Left lung (tissue), 14 donors: ENCODE data around the gene TUNAR. TPM values are rescaled to one million over a fixed set of nuclear protein-coding genes. Genes with fewer than 3 reads are reported as not detected.

Experiments
- ATAC-seq: fragments of 200-7000 bp; cut with Tn5 transposase; one replicate; pipeline ENCODE4 v1.9.1; 2020; ENCODE audit warnings: moderate library complexity
- DNase-seq, 4 donors: peaks; one replicate each; pipeline ENCODE4 v3.0.0-alpha.2; 2013 to 2020
- H3K27ac ChIP-seq, 2 donors: fragments of 200-600 bp; sonication (generic) in 1 of 2; one replicate each; pipeline versions ENCODE4 v1.5.0 to v1.8.0; 2020 to 2021
- H3K27me3 ChIP-seq, 2 donors: fragments of 200-600 bp; sonication (generic) in 1 of 2; one replicate each; pipeline versions ENCODE4 v1.5.0 to v1.8.0; 2020 to 2021
- H3K36me3 ChIP-seq, 2 donors: fragments of 200-600 bp; sonication (generic) in 1 of 2; one replicate each; pipeline versions ENCODE4 v1.5.0 to v1.8.0; 2020 to 2021
- H3K4me1 ChIP-seq, 2 donors: fragments of 200-600 bp; one replicate each; pipeline ENCODE4 v1.8.0; 2021
- H3K4me3 ChIP-seq, 2 donors: fragments of 200-600 bp; sonication (generic) in 1 of 2; one replicate each; pipeline versions ENCODE4 v1.5.0 to v1.8.0; 2020 to 2021; ENCODE audit warnings: mild to moderate bottlenecking in 1 of 2
- H3K9me3 ChIP-seq, 2 donors: fragments of 200-600 bp; sonication (generic) in 1 of 2; one replicate each; pipeline versions ENCODE4 v1.5.0 to v1.8.0; 2020 to 2021
- intact Hi-C, 2 donors: fragments of 100-400 bp; cut with DNase I; formaldehyde crosslinking; loops; one replicate each; pipeline versions ENCODE4 v1.11.2 to v1.14.2; 2022
- long read RNA-seq, 12 donors: library from polyadenylated mRNA in 2 of 12; unstranded in 2 of 12; transcript quantifications; one replicate each; pipeline ENCODE4 v2.0.0 and lab custom pipeline, GENCODE V29; 2019 to 2026
- polyA plus RNA-seq, 6 donors: library from polyadenylated mRNA; unstranded; fragments of 120-200 nt; gene quantifications; one replicate each; pipeline ENCODE4 v1.2.1, GENCODE V29; 2013; ENCODE audit not compliant: insufficient read length in 6 of 6
- total RNA-seq, 2 donors: library from RNA; stranded (reverse); fragmentation: NEBNext Ultra II Directional; extraction: Animal tissue kit (Norgen Biotek cat#: 25700); gene quantifications; one replicate each; pipeline ENCODE4 v1.2.1, GENCODE V29; 2021
- TF ChIP-seq, protein P1 (sequence below), 2 donors: fragments of 200-600 bp; sonication (generic) in 1 of 2; IDR thresholded peaks; one replicate each; pipeline versions ENCODE4 v1.5.0 to v1.8.0; 2021; ENCODE audit warnings: antibody characterized with exemption in 2 of 2
- donor health status: DM: no; HTN: yes; CAD: no.
- donor health status: DM: no; HTN: no; CAD: no.

The TUNAR gene
- total RNA-seq (not detected), polyA plus RNA-seq (under 1 TPM in 4 of 6 donors, not detected in 2; 0.12 to 0.30 (median 0.19) TPM)
- long read RNA-seq, donor 1, result 0 reads
- long read RNA-seq, donor 2, result 0 reads
- long read RNA-seq, donor 3, result 0 reads
- long read RNA-seq, donor 4, result 0 reads
- long read RNA-seq, donor 5, result 0 reads
- long read RNA-seq, donor 6, result 0 reads
- long read RNA-seq, donor 7, result 0 reads
- long read RNA-seq, donor 8, result 0 reads
- long read RNA-seq, donor 9, result 0 reads
- long read RNA-seq, donor 10, result 0 reads
- long read RNA-seq, donor 11, result 0 reads
- long read RNA-seq, donor 12, result 0 reads

GRCh38 chr14:95876761-95877538 is at the start of gene TUNAR:
TUNAR (plus strand) TSS chr14:95876832.
- intact Hi-C loops, result no loop called here
- H3K4me3 ChIP-seq, result no peak within 1 kb of the TSS
- TF ChIP-seq, protein P1, sequence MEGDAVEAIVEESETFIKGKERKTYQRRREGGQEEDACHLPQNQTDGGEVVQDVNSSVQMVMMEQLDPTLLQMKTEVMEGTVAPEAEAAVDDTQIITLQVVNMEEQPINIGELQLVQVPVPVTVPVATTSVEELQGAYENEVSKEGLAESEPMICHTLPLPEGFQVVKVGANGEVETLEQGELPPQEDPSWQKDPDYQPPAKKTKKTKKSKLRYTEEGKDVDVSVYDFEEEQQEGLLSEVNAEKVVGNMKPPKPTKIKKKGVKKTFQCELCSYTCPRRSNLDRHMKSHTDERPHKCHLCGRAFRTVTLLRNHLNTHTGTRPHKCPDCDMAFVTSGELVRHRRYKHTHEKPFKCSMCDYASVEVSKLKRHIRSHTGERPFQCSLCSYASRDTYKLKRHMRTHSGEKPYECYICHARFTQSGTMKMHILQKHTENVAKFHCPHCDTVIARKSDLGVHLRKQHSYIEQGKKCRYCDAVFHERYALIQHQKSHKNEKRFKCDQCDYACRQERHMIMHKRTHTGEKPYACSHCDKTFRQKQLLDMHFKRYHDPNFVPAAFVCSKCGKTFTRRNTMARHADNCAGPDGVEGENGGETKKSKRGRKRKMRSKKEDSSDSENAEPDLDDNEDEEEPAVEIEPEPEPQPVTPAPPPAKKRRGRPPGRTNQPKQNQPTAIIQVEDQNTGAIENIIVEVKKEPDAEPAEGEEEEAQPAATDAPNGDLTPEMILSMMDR (IDR thresholded peaks at IDR 0.05), result no peak
- no peak within 1 kb of the TSS for H3K27ac ChIP-seq
- H3K36me3 ChIP-seq, result no peaks in the 10 kb centered on the region
- peaks cover 0 to 10% of the 10 kb centered on the region in 2 donors for H3K4me1 ChIP-seq
- peak in 1 of 4 donors; percentile 70 for DNase-seq
- peaks cover 27 to 80% of the 10 kb centered on the region in 2 donors for H3K27me3 ChIP-seq
- no peaks in the 10 kb centered on the region for H3K9me3 ChIP-seq
- ATAC-seq, result no peak

DNA sequence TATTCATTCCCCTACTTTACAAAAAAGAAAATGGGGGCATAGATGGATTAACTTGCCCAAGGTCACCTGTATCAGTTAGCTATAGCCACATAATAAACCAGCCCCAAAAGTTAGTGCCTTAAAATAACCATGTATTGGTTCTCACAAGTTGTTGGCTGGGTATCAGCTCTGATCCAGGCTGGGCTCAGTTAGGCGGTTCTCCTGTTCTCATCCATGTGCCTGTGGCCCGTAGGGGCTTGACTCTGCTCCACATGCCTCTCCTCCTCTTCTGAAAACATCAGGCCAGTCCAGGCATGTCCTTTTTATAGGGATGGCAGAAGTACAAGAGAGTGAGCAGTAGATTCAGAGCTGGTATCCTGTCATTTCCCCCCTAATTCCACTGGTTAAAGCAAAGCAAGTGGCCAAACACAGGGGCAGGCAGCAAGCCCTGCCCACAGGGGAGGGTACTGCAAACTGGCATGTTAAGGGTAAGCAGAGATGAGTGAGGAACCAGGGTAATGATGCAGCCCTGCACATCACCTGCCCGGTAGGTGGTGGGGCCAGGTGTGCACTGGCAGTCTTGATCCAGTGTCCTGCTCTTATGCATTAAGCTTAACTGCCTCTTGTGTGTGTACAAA is 47.9 kb upstream of the TUNAR start:
- H3K27ac ChIP-seq, result no peak overlapping the region
- H3K4me1 ChIP-seq, result no peaks in the 10 kb centered on the region
- intact Hi-C loops, result no loop called here
- TF ChIP-seq, protein P1 (IDR thresholded peaks at IDR 0.05), result no peak
- no peak for DNase-seq
- peaks cover 0 to 25% of the 10 kb centered on the region in 2 donors for H3K27me3 ChIP-seq
- H3K9me3 ChIP-seq, result no peaks in the 10 kb centered on the region
- no peaks in the 10 kb centered on the region for H3K36me3 ChIP-seq
- no peak for ATAC-seq
- H3K4me3 ChIP-seq, result no peak overlapping the region

DNA sequence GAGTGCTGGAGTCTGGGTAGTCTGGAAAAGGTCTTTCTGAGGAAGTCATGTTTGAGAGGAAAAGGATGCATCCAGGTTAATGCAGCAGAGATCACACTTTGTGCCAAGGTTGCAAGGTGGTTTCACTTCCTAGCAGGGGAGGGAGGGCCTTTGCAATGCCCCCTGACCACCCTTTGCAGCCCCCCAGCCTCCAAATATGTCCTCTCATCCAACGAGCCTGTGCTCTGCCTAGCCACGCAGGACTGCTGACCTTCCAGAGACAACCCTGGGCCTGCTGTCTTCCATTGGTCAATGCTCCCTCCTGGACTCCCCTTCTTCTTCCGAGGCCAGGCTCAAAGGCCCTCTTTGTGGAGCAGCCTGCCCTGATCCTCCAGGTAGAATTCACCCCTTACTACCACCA is 47.3 kb upstream of the TUNAR start:
- Histone ChIP-seq H3K9me3 (no peaks in the 10 kb centered on the region), H3K27ac (no peak overlapping the region), H3K4me1 (no peaks in the 10 kb centered on the region), H3K27me3 (peaks cover 0 to 25% of the 10 kb centered on the region in 2 donors), H3K4me3 (no peak overlapping the region), H3K36me3 (no peaks in the 10 kb centered on the region)
- no peak for DNase-seq
- intact Hi-C loops, result no loop called here
- TF ChIP-seq, protein P1 (IDR thresholded peaks at IDR 0.05), result no peak
- no peak for ATAC-seq

- ATAC-seq (no peak), DNase-seq (no peak)
- intact Hi-C loops, result no loop called here
- H3K27ac ChIP-seq, result no peak overlapping the region
- H3K27me3 ChIP-seq, result peaks cover 0 to 25% of the 10 kb centered on the region in 2 donors
- H3K9me3 ChIP-seq, result no peaks in the 10 kb centered on the region
- no peaks in the 10 kb centered on the region for H3K36me3 ChIP-seq
- H3K4me1 ChIP-seq, result no peaks in the 10 kb centered on the region
- H3K4me3 ChIP-seq, result no peak overlapping the region
- TF ChIP-seq, protein P1 (IDR thresholded peaks at IDR 0.05), result no peak
Measured at GRCh38 chr14:95830386-95830785, 46.2 kb upstream of the TUNAR start.

DNA sequence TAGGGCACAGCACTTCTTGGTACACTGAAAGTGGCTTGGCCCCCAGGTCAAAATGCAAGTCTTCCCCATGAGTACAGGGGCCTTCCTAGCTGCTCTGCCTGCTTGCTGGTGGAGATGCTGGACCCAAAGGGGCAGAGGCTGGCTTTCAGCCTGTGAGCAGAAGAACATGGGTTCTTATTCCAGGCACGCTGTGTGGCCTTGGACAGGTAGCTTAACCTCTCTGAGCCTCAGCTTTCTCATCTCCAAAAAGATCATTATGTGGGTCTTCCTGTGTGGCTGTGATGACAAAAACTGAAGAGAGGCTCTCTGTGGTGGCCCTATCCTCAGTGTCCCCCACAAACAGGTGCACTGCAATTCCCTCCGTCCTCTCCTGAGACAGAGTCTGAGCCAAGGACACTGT is 45.6 kb upstream of the TUNAR start:
- Histone ChIP-seq H3K4me3 (no peak overlapping the region), H3K27me3 (peaks cover 0 to 25% of the 10 kb centered on the region in 2 donors), H3K9me3 (no peaks in the 10 kb centered on the region), H3K4me1 (no peaks in the 10 kb centered on the region), H3K36me3 (no peaks in the 10 kb centered on the region), H3K27ac (no peak overlapping the region)
- DNase-seq, result no peak
- TF ChIP-seq, protein P1 (IDR thresholded peaks at IDR 0.05), result no peak
- no peak for ATAC-seq
- intact Hi-C loops, result no loop called here
